ENCODE data around the gene ATP4B. TPM values are rescaled to one million over a fixed set of nuclear protein-coding genes. Genes with fewer than 3 reads are reported as not detected.

Gene ATP4B
- total RNA-seq, 2 donors from 2014 or later: not detected

GRCh38 chr13:113632706-113633484 is 25.1 kb downstream of the ATP4B start:
- H3K27me3 ChIP-seq: no peaks in the 10 kb centered on the region
- no peaks in the 10 kb centered on the region for H3K4me1 ChIP-seq
- DNase-seq (ENCODE audit: low spot score): no peak
- H3K27ac ChIP-seq: no peak overlapping the region
- no peak overlapping the region for H3K4me3 ChIP-seq
- TF ChIP-seq CTCF (IDR thresholded peaks at IDR 0.05): no peak
- H3K36me3 ChIP-seq: peaks cover 59% of the 10 kb centered on the region
- no peaks in the 10 kb centered on the region for H3K9me3 ChIP-seq

- DNase-seq (ENCODE audit: low spot score): no peak
- no peak for TF ChIP-seq CTCF (IDR thresholded peaks at IDR 0.05)
- Histone ChIP-seq H3K9me3 (no peaks in the 10 kb centered on the region), H3K36me3 (peaks cover 46% of the 10 kb centered on the region), H3K4me1 (no peaks in the 10 kb centered on the region), H3K27ac (no peak overlapping the region), H3K27me3 (no peaks in the 10 kb centered on the region), H3K4me3 (no peak overlapping the region)
Observed at GRCh38 chr13:113631341-113632095, 26.5 kb downstream of the ATP4B start.

GRCh38 chr13:113630804-113631203 is 27.2 kb downstream of the ATP4B start:
- Histone ChIP-seq H3K27me3 (no peaks in the 10 kb centered on the region), H3K9me3 (no peaks in the 10 kb centered on the region), H3K4me3 (no peak overlapping the region), H3K27ac (no peak overlapping the region), H3K36me3 (peaks cover 39% of the 10 kb centered on the region), H3K4me1 (no peaks in the 10 kb centered on the region)
- no peak for DNase-seq (ENCODE audit: low spot score)
- no peak for TF ChIP-seq CTCF (IDR thresholded peaks at IDR 0.05)

- H3K27ac ChIP-seq: no peak overlapping the region
- no peaks in the 10 kb centered on the region for H3K27me3 ChIP-seq
- TF ChIP-seq CTCF (IDR thresholded peaks at IDR 0.05): no peak
- H3K4me1 ChIP-seq: no peaks in the 10 kb centered on the region
- H3K36me3 ChIP-seq: peaks cover 36% of the 10 kb centered on the region
- no peaks in the 10 kb centered on the region for H3K9me3 ChIP-seq
- DNase-seq (ENCODE audit: low spot score): no peak
- H3K4me3 ChIP-seq: no peak overlapping the region
Observed at GRCh38 chr13:113630296-113630695, 27.7 kb downstream of the ATP4B start.

GRCh38 chr13:113629866-113630265 is 28.1 kb downstream of the ATP4B start:
- Histone ChIP-seq H3K27me3 (no peaks in the 10 kb centered on the region), H3K27ac (no peak overlapping the region), H3K4me3 (no peak overlapping the region), H3K4me1 (no peaks in the 10 kb centered on the region), H3K9me3 (no peaks in the 10 kb centered on the region), H3K36me3 (peaks cover 31% of the 10 kb centered on the region)
- DNase-seq (ENCODE audit: low spot score): no peak
- no peak for TF ChIP-seq CTCF (IDR thresholded peaks at IDR 0.05)

Measured in right atrium auricular region (tissue), 2 donors.